CD8-positive, alpha-beta memory T cell (primary cell): ENCODE data around the gene DNAH10. TPM values are rescaled to one million over a fixed set of nuclear protein-coding genes. Genes with fewer than 3 reads are reported as not detected.
"Not testable (repeated sequence)": the region's sequence is repeated elsewhere in the genome, so short reads cannot be mapped to it uniquely, and the experiment has no call there.

Source experiments
- CTCF ChIA-PET: fragments of 350-600 bp; sonication (Branson Sonifier 250); formaldehyde crosslinking; loops from one replicate; lab custom pipeline; 2021; ENCODE audit warnings: antibody characterized with exemption; lab: Charles Lee
- POLR2A ChIA-PET: fragments of 350-600 bp; sonication (Branson Sonifier 250); formaldehyde crosslinking; loops from one replicate; lab custom pipeline; 2021; ENCODE audit warnings: antibody characterized with exemption; lab: Charles Lee
- DNase-seq, 5 donors: peaks; one replicate each; pipeline versions ENCODE4 v3.0.0 to v3.0.0-alpha.2; 2020 to 2022; ENCODE audit warnings: mixed read lengths in 1 of 5
- H3K27ac ChIP-seq: one replicate; pipeline ENCODE4 v1.7.0; 2013; ENCODE audit warnings: low read depth, mild to moderate bottlenecking, low read length, moderate library complexity
- H3K27me3 ChIP-seq: 2 replicates; pipeline ENCODE4 v1.7.0; 2013; ENCODE audit warnings: low read length, mild to moderate bottlenecking; ENCODE audit not compliant: insufficient read depth, poor library complexity, severe bottlenecking
- H3K36me3 ChIP-seq: 2 replicates; pipeline ENCODE4 v1.7.0; 2013; ENCODE audit warnings: mild to moderate bottlenecking, low read length, moderate library complexity; ENCODE audit not compliant: insufficient read depth
- H3K4me1 ChIP-seq: 2 replicates; pipeline ENCODE4 v1.7.0; 2013; ENCODE audit warnings: mild to moderate bottlenecking, low read length, moderate library complexity; ENCODE audit not compliant: insufficient read depth
- H3K4me3 ChIP-seq: 2 replicates; pipeline ENCODE4 v1.7.0; 2013; ENCODE audit warnings: mild to moderate bottlenecking, low read length
- H3K9me3 ChIP-seq: 2 replicates; pipeline ENCODE4 v1.7.0; 2013; ENCODE audit warnings: mild to moderate bottlenecking, low read length
- H3K27ac Mint-ChIP-seq, 8 donors: one replicate each; pipeline ENCODE4 v1.8.0; 2020 to 2021; ENCODE audit warnings: mixed read lengths in 8 of 8, mild to moderate bottlenecking in 6 of 8, inconsistent platforms in 3 of 8, moderate library complexity in 3 of 8
- H3K27me3 Mint-ChIP-seq, 2 donors: one replicate each; pipeline ENCODE4 v1.8.0; 2020 to 2021; ENCODE audit warnings: mixed read lengths in 2 of 2, mild to moderate bottlenecking in 1 of 2, moderate library complexity in 1 of 2
- H3K36me3 Mint-ChIP-seq, 3 donors: one replicate each; pipeline ENCODE4 v1.8.0; 2020 to 2021; ENCODE audit warnings: mixed read lengths in 3 of 3, inconsistent platforms in 1 of 3, mild to moderate bottlenecking in 1 of 3
- H3K4me1 Mint-ChIP-seq, 3 donors: one replicate each; pipeline ENCODE4 v1.8.0; 2020 to 2021; ENCODE audit warnings: mixed read lengths in 3 of 3, inconsistent platforms in 1 of 3, mild to moderate bottlenecking in 1 of 3
- H3K4me3 Mint-ChIP-seq, 7 donors: one replicate each; pipeline ENCODE4 v1.8.0; 2020 to 2021; ENCODE audit warnings: mixed read lengths in 7 of 7, mild to moderate bottlenecking in 6 of 7, moderate library complexity in 4 of 7, inconsistent platforms in 2 of 7
- H3K9me3 Mint-ChIP-seq, 5 donors: one replicate each; pipeline ENCODE4 v1.8.0; 2020 to 2022; ENCODE audit warnings: mixed read lengths in 5 of 5, mild to moderate bottlenecking in 3 of 5, moderate library complexity in 2 of 5, inconsistent platforms in 1 of 5
- polyA plus RNA-seq: library from polyadenylated mRNA; unstranded; fragments of 300-500 nt; fragmentation: Illumina TruSeq; gene quantifications from one replicate; pipeline ENCODE4 v1.2.3, GENCODE V29; 2021
- total RNA-seq, 2 experiments: library from RNA; stranded (reverse); gene quantifications; one replicate each; pipeline ENCODE4 v1.2.3, GENCODE V29; 2021

The DNAH10 gene
- total and polyA plus RNA-seq, 3 experiments from 2014 or later: 0.09 to 0.13 TPM; not detected in 1

GRCh38 chr12:123942911-123943648 lies 181.0 kb downstream of the DNAH10 start:
- no peaks in the 10 kb centered on the region for H3K9me3 Mint-ChIP-seq
- Histone ChIP-seq H3K9me3 (no peaks in the 10 kb centered on the region), H3K36me3 (peaks cover 6% of the 10 kb centered on the region), H3K27me3 (no peaks in the 10 kb centered on the region), H3K4me3 (no peak overlapping the region), H3K4me1 (peaks cover 11% of the 10 kb centered on the region), H3K27ac (no peak overlapping the region)
- no peak overlapping the region for H3K4me3 Mint-ChIP-seq
- CTCF ChIA-PET: interaction anchor here (1.5 kb wide), 1 partner anchor 41 kb away, joined by 3 read pairs; no protein-coding TSS in a partner anchor
- no peaks in the 10 kb centered on the region for H3K27me3 Mint-ChIP-seq
- peaks cover 13 to 22% (median 17%) of the 10 kb centered on the region in 3 donors for H3K4me1 Mint-ChIP-seq
- peak overlapping the region in 1 of 8 donors; percentile 36 for H3K27ac Mint-ChIP-seq
- DNase-seq: no peak
- peaks cover 14 to 61% (median 18%) of the 10 kb centered on the region in 3 donors for H3K36me3 Mint-ChIP-seq
- POLR2A ChIA-PET: no interaction called here

GRCh38 chr12:123943816-123944215 lies 181.7 kb downstream of the DNAH10 start:
- CTCF ChIA-PET: interaction anchor here (1.5 kb wide), 1 partner anchor 40 kb away, joined by 3 read pairs; no protein-coding TSS in a partner anchor
- DNase-seq: no peak
- POLR2A ChIA-PET: no interaction called here
- no peak overlapping the region for H3K4me3 ChIP-seq
- H3K9me3 ChIP-seq: no peaks in the 10 kb centered on the region
- Mint-ChIP-seq H3K27ac (peak overlapping the region in 1 of 8 donors; percentile 11), H3K36me3 (peaks cover 14 to 65% (median 18%) of the 10 kb centered on the region in 3 donors), H3K9me3 (no peaks in the 10 kb centered on the region), H3K4me3 (no peak overlapping the region), H3K4me1 (peaks cover 7 to 21% (median 10%) of the 10 kb centered on the region in 3 donors), H3K27me3 (no peaks in the 10 kb centered on the region)
- no peak overlapping the region for H3K27ac ChIP-seq
- H3K27me3 ChIP-seq: no peaks in the 10 kb centered on the region
- peaks cover 4% of the 10 kb centered on the region for H3K4me1 ChIP-seq
- H3K36me3 ChIP-seq: peaks cover 6% of the 10 kb centered on the region

GRCh38 chr12:123944696-123945095 lies 182.6 kb downstream of the DNAH10 start:
- H3K9me3 ChIP-seq: no peaks in the 10 kb centered on the region
- Mint-ChIP-seq H3K36me3 (peaks cover 14 to 64% (median 18%) of the 10 kb centered on the region in 3 donors), H3K27ac (peak overlapping the region in 4 of 8 donors; percentile 13 to 68 (median 49)), H3K4me1 (peaks cover 3 to 14% (median 5%) of the 10 kb centered on the region in 3 donors), H3K4me3 (no peak overlapping the region), H3K9me3 (no peaks in the 10 kb centered on the region), H3K27me3 (no peaks in the 10 kb centered on the region)
- ChIA-PET CTCF (interaction anchor here (1.5 kb wide), 1 partner anchor 39 kb away, joined by 3 read pairs; no protein-coding TSS in a partner anchor), POLR2A (no interaction called here)
- H3K27ac ChIP-seq: no peak overlapping the region
- no peak overlapping the region for H3K4me3 ChIP-seq
- no peaks in the 10 kb centered on the region for H3K4me1 ChIP-seq
- H3K36me3 ChIP-seq: peaks cover 6% of the 10 kb centered on the region
- DNase-seq: no peak
- H3K27me3 ChIP-seq: no peaks in the 10 kb centered on the region

GRCh38 chr12:123945287-123946151 lies 183.4 kb downstream of the DNAH10 start:
- H3K4me3 Mint-ChIP-seq: no peak overlapping the region
- Histone ChIP-seq H3K27me3 (no peaks in the 10 kb centered on the region), H3K9me3 (no peaks in the 10 kb centered on the region), H3K27ac (no peak overlapping the region), H3K36me3 (peaks cover 6% of the 10 kb centered on the region), H3K4me3 (no peak overlapping the region), H3K4me1 (no peaks in the 10 kb centered on the region)
- DNase-seq: no peak
- POLR2A ChIA-PET: no interaction called here
- CTCF ChIA-PET: no interaction called here
- H3K9me3 Mint-ChIP-seq: no peaks in the 10 kb centered on the region
- H3K4me1 Mint-ChIP-seq: peaks cover 2 to 14% (median 5%) of the 10 kb centered on the region in 3 donors
- H3K27me3 Mint-ChIP-seq: no peaks in the 10 kb centered on the region
- peaks cover 14 to 64% (median 16%) of the 10 kb centered on the region in 3 donors for H3K36me3 Mint-ChIP-seq
- peak overlapping the region in 5 of 8 donors; percentile 25 to 80 (median 48) for H3K27ac Mint-ChIP-seq

- Histone ChIP-seq H3K4me3 (no peak overlapping the region), H3K9me3 (no peaks in the 10 kb centered on the region), H3K36me3 (peaks cover 6% of the 10 kb centered on the region), H3K27ac (no peak overlapping the region), H3K27me3 (no peaks in the 10 kb centered on the region), H3K4me1 (no peaks in the 10 kb centered on the region)
- Mint-ChIP-seq H3K27ac (peak overlapping the region in 4 of 8 donors; percentile 37 to 85 (median 75)), H3K4me1 (peaks cover 2 to 14% (median 5%) of the 10 kb centered on the region in 3 donors), H3K4me3 (no peak overlapping the region), H3K36me3 (peaks cover 14 to 60% (median 16%) of the 10 kb centered on the region in 3 donors), H3K27me3 (no peaks in the 10 kb centered on the region), H3K9me3 (no peaks in the 10 kb centered on the region)
- no peak for DNase-seq
- POLR2A ChIA-PET: no interaction called here
- CTCF ChIA-PET: no interaction called here
These were observed 184.0 kb downstream of the DNAH10 start for GRCh38 chr12:123946152-123946515.

- H3K27me3 ChIP-seq, H3K27ac ChIP-seq, H3K4me1 ChIP-seq, POLR2A ChIA-PET, H3K4me3 Mint-ChIP-seq, H3K9me3 ChIP-seq, CTCF ChIA-PET, H3K36me3 ChIP-seq, H3K4me3 ChIP-seq, H3K9me3 Mint-ChIP-seq, DNase-seq, H3K27me3 Mint-ChIP-seq: not testable (repeated sequence)
- Mint-ChIP-seq H3K4me1 (peaks cover 2 to 14% (median 8%) of the 10 kb centered on the region in 3 donors), H3K36me3 (peaks cover 10 to 54% (median 12%) of the 10 kb centered on the region in 3 donors), H3K27ac (peak overlapping the region in 3 of 8 donors; percentile 37 to 85 (median 58))
These were observed 184.7 kb downstream of the DNAH10 start for GRCh38 chr12:123946516-123947505.

DNA sequence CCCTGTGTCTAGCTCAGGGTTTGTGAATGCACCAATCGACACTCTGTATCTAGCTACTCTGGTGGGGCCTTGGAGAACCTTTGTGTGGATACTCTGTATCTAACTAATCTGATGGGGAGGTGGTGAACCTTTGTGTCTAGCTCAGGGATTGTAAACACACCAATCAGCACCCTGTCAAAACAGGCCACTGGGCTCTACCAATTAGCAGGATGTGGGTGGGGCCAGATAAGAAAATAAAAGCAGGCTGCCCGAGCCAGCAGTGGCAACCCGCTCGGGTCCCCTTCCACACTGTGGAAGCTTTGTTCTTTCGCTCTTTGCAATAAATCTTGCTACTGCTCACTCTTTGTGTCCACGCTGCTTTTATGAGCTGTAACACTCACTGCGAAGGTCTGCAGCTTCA lies 185.4 kb downstream of the DNAH10 start:
- POLR2A ChIA-PET, H3K27ac Mint-ChIP-seq, H3K9me3 Mint-ChIP-seq, H3K27me3 Mint-ChIP-seq, CTCF ChIA-PET, H3K4me1 ChIP-seq, H3K27ac ChIP-seq, H3K4me3 ChIP-seq, H3K4me3 Mint-ChIP-seq, H3K27me3 ChIP-seq, DNase-seq, H3K9me3 ChIP-seq, H3K36me3 ChIP-seq: not testable (repeated sequence)
- Mint-ChIP-seq H3K36me3 (peaks cover 5 to 46% (median 6%) of the 10 kb centered on the region in 3 donors), H3K4me1 (peaks cover 2 to 14% (median 10%) of the 10 kb centered on the region in 3 donors)
